Activated CD4-positive, CD25-positive, alpha-beta regulatory T cell (primary cell): ENCODE results near the gene CCDC150.
"Not testable (repeated sequence)": the region's sequence is repeated elsewhere in the genome, so short reads cannot be mapped to it uniquely, and the experiment has no call there.

Source experiments
- DNase-seq, 4 experiments: peaks; one replicate each; lab custom pipeline; 2025; lab: John Stamatoyannopoulos, UW

The CCDC150 gene

DNA sequence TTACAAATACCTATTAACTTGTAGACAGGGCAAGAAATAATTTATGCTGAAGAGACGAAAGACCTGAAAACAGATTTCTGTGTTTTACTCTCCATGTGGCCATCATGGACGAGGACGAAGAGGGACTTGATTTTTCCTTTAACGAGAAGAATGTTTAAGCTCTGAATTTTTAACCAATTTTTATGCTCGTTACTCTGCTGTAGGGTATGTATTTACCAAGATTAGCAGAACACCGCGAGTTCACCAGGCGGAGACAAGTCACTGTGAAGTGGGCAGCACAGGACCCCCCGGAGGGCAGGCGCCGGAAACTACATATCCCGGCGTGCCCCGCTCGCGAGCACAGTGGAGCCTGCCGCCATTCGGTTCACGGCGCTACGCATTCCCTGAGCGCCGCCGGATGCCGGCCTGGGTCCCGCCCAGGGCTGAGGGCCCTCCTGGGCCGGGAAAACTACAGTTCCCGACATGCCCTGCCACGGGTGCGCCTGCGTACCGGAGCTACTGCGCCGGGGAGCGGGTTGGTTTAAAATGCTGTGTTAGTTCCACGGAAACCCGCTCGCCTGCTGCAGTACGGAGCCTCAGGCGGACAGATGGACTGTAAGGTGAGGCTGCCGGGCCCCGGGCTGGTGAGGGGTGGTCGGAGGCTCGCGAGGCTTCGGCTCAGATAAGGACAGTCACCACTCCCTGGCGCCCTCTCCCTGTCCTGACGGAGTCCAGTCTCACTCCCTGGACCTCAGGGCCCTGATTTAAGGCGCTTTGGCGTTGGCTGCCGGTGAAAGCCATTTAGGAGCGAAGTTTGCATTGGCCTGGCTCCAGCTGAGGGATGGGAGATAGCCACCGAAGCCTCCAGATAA is at the start of gene CCDC150:
Gene CCDC150 (plus strand): TSS at position 536 of the 851 bp plus-strand sequence. CDS start 52 bp downstream, at position 588.
- peak; percentile 86 to 92 (median 90) for DNase-seq

- no peak for DNase-seq
Measured at GRCh38 chr2:196590286-196590685, 49.2 kb upstream of the CCDC150 start.

DNA sequence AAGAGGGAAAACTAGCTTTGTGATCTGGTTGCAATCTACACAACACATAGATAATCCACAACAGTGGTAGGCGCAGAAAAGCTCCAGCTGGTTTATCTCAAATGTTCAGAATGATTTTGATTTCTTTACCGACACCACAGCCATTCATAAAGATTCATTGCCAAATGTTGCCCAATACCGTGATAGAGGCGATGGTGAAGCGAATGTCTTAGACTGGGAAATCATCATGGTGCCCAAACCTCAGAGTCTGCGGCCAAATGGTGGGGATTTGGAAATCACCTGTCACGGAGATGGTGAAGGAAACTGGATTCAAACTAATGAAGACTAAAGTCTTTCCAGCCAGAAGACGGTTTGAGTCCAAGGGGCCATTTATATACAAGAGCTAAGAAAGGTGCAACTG is 48.5 kb upstream of the CCDC150 start:
- no peak for DNase-seq

DNA sequence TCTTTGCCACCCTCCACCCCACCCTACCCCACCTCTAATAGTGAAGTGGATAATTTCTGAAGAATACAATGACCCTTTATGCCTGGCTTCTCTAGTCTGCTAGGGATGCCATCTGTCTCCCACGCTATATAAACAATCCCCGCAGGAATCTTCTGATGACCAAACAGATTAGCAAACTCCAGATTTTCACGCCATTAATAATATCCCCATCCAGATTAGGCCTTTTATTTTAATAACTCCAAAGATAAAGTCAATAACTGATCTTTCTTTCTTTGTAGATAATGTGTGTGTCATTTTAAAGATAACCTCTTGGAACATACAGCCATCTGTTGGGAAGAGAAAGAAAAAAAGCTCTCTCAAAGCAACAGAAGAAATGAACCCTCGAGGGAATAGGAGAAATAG is 47.9 kb upstream of the CCDC150 start:
- DNase-seq, result no peak

- no peak for DNase-seq
Measured at GRCh38 chr2:196592331-196592910, 47.1 kb upstream of the CCDC150 start.

DNA sequence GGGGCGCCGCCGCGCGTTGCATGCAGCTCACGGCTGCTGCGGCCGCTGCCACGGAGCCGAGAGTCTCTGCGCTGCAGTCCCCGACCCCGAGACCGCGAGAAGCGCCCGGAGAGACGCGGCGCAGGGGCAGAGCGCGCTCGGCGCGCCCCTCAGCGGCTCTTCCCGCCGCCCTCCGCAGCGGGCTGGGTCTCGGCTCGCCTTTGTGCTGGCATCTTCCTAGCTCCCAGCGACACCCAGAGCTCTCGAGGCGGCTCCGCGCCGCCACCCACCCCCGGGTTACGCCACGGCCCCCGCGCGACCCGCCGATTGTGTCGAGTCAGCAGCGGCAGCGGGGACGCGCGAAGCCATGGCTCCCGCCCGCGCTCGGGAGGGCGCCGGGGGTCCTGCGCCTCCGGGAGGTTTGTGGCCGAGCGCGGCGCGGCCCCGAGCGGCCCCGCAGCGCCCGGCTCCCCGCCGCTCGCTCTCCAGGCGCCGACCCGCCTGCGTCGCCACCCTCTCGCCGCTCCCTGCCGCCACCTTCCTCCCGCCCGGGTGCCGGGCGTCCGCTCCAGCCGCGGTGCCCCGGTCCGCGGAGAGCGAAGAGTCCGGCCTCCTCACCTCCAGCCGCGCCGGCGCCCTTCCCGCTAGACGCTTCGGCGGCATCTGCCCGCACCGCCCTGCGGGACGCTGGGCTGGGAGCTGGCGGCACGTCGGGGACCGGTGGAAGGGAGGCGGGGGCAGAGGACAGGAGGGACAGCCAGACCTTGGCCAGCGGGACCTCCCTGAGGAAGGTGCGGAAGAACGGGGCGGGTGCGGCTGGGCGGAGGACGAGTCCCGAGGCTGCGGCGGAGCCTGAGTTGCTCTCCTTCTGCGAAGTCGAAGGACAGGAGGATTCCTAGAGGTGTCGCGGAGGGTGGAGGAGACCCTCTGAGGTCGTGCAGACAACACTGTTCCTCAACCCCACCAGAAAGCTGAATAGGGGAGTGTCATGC is 46.3 kb upstream of the CCDC150 start, which contains the start of gene HECW2:
Gene HECW2 (minus strand): TSS at position 644 of the 971 bp plus-strand sequence.
- DNase-seq, result no peak

DNA sequence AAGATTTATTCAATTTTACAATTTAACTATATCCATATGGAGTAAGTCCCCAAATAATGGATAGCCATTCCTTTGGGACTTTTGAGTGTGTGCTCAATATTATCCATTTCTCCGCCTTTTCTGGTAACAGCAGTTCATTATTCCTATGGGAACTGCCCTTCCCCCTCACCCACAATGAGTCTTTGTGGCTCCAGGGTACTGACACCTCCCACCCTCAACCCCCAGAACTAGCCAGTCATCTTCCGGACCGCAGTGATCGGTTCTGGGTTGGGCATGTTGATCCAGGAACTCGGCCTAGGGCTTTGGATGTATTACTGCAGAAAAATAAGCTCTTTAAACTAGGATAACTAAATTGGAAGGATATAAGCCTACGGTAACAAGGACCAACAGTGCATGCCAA is 45.4 kb upstream of the CCDC150 start:
- DNase-seq, result no peak

DNA sequence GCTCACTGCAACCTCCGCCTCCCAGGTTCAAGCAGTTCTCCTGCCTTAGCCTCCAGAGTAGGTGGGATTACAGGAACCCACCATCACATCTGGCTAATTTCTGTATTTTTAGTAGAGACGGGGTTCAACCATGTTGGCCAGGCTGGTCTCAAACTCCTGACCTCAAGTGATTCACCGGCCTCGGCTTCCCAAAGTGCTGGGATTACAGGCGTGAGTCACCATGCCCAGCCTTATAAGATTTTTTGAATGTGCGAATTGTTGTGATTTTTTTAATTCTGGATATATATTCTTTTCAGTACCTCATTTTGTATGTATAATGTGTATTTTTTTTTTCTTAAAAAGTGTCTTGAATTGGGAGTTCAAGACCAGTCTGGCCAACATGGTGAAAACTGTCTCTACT is 42.0 kb upstream of the CCDC150 start:
- no peak for DNase-seq

DNA sequence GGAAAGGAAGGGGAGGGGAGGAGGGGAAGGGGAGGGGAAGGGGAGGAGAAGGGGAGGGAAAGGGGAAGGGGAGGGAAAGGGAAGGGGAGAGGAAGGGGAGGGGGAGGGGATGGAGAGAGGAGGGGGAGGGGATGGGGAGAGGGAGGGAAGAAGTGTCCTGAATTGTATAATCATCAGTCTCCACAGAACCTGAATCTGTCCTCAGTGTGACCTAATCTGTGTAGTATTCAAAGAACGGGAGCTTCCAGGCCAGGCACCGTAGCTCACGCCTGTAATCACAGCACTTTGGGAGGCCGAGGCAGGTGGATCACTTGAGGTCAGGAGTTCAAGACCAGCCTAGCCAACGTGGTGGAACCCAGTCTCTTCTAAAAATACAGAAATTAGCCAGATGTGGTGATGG is 41.1 kb upstream of the CCDC150 start:
- no peak for DNase-seq

DNA sequence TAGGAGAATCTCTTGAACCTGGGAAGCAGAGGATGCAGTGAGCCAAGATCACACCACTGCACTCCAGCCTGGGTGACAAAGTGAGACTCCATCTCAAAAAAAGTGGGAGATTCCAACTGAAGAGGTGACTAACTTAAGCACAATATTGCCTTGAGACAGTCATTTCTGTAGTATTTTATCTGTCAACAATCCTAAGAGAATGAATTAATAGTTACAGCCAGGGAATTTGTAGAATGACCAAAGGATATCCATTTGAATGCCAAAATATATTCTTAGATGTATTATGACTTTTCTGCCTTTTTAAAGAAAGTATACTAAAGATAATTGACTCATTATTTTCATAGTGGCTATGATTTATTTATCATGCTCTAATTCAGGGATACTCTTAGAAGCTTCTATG is 40.7 kb upstream of the CCDC150 start:
- DNase-seq, result no peak

GRCh38 chr2:196601430-196602306 is 37.8 kb upstream of the CCDC150 start:
- DNase-seq, result no peak

GRCh38 chr2:196604196-196604595 is 35.3 kb upstream of the CCDC150 start:
- no peak for DNase-seq

GRCh38 chr2:196606516-196606915 is 33.0 kb upstream of the CCDC150 start:
- DNase-seq, result no peak

DNA sequence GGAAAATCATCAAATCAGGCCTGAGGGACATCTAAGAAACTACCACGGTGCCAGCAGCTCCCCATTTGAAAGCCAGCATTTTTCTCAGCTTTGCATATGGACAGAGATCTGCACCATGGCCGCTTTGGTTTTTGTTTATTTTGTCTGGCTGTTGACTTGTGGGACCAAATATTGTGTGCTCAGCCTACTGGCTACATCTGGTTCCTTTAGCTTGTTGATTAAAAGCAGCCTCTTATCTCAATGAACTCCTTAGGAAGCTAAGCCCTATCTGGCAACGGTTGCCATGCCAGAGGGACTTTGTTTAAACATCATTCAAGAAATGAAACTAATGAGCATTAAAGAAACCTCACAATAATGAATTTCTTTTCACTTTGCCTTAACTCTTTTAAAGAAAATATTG is 32.4 kb upstream of the CCDC150 start:
- no peak for DNase-seq

DNA sequence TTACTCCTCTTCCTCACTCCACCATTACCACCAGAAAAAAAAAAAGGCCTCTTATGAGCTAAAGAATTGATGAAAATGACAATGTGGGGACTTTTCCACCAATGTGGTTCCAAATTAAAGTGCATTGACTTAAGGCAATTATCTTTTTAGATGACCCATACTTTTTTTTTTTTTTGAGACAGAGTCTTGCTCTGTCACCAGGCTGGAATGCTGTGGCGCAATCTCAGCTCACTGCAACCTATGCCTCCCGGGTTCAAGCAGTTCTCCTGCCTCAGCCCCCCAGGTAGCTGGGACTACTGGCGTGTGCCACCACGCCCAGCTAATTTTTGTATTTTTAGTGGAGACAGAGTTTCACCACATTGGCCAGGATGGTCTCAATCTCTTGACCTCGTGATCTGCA is 31.6 kb upstream of the CCDC150 start:
- not testable (repeated sequence) for DNase-seq

- DNase-seq, result no peak
Measured at GRCh38 chr2:196609806-196610205, 29.7 kb upstream of the CCDC150 start.

GRCh38 chr2:196610796-196611195 is 28.7 kb upstream of the CCDC150 start:
- no peak for DNase-seq

- no peak for DNase-seq
Measured at GRCh38 chr2:196613302-196613701, 26.2 kb upstream of the CCDC150 start.

DNA sequence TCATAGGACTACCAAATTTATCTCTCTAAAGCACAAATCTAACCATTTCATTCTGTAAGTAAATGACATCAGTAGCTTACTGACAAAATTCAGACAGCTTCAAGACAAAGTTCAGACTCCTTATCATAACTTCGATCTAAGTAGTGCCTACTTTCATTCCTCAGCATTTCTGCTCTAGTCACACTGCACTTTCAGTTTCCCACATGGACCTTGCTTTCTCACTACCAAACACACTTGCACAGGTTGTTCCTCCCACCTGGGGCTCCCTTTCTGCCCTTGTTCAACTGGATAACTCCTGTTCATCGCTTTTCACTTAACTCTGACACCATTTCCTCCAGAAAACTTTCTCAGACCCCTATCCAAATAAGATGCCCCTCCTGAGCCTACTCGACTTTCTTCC is 22.1 kb upstream of the CCDC150 start:
- no peak for DNase-seq

- no peak for DNase-seq
Measured at GRCh38 chr2:196618661-196619060, 20.9 kb upstream of the CCDC150 start.

- no peak for DNase-seq
Measured at GRCh38 chr2:196630531-196630930, 9.0 kb upstream of the CCDC150 start.
